ENCODE data around the gene CAMLG. TPM values are rescaled to one million over a fixed set of nuclear protein-coding genes. Genes with fewer than 3 reads are reported as not detected.

CAMLG gene
- total RNA-seq, 2 donors from 2014 or later = 26.4 to 31.3 TPM

DNA sequence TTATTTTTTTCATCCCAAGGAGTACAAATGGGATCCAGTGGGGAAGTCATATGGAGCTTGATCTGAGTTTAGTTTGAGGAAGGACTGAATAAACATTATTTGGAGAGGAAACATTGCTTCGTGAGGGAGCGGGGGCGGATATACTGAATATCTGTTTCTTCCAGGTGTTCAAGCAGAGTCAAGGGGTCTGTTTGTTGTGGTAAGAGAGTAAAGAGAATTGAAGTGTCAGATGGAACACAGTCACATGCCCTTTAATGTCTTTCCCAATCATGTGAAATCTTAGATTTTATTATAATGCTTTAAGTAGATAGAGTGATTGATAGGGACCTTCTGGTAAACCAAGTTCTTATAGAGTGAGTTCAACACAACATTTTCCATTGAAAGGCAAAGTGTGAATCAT is 53.9 kb downstream of the CAMLG start:
- H3K36me3 ChIP-seq = peaks cover 5 to 8% of the 10 kb centered on the region in 2 donors
- no peak overlapping the region for H3K4me3 ChIP-seq
- TF ChIP-seq POLR2A (IDR thresholded peaks at IDR 0.05) (no peak), POLR2AphosphoS5 (IDR thresholded peaks at IDR 0.05) (no peak)
- TF ChIP-seq, protein P1, sequence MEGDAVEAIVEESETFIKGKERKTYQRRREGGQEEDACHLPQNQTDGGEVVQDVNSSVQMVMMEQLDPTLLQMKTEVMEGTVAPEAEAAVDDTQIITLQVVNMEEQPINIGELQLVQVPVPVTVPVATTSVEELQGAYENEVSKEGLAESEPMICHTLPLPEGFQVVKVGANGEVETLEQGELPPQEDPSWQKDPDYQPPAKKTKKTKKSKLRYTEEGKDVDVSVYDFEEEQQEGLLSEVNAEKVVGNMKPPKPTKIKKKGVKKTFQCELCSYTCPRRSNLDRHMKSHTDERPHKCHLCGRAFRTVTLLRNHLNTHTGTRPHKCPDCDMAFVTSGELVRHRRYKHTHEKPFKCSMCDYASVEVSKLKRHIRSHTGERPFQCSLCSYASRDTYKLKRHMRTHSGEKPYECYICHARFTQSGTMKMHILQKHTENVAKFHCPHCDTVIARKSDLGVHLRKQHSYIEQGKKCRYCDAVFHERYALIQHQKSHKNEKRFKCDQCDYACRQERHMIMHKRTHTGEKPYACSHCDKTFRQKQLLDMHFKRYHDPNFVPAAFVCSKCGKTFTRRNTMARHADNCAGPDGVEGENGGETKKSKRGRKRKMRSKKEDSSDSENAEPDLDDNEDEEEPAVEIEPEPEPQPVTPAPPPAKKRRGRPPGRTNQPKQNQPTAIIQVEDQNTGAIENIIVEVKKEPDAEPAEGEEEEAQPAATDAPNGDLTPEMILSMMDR (IDR thresholded peaks at IDR 0.05) = no peak
- no peaks in the 10 kb centered on the region for H3K9me3 ChIP-seq
- no peaks in the 10 kb centered on the region for H3K4me1 ChIP-seq (replicated peaks)
- H3K27me3 ChIP-seq (replicated peaks; ENCODE audit: insufficient read depth) = no peaks in the 10 kb centered on the region
- no peak for DNase-seq (ENCODE audit: low spot score)
- H3K27ac ChIP-seq = no peak overlapping the region
- 87% methylated on average over 3 of the region's 3 CpGs for WGBS
- intact Hi-C loops (cut with DNase I) = no loop called here

DNA sequence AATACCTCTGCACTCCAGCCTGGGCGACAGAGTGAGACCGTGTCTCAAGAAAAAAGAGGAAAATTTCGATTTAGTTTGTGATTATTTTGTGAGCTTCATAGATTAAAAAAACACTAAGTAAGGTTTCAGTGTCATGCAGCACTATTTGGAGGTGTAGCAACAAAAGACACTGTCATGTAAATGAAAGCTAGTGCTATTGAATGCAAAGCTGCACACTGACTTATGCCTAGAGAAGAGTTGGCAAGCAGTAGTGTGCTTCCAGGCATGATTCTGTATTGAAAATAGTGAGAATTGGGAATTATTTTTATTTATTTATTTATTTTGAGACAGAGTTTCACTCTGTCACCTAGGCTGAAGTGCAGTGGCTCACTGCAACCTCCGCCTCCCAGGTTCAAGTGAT is 54.8 kb downstream of the CAMLG start:
- Histone ChIP-seq H3K27me3 (replicated peaks; ENCODE audit: insufficient read depth) (no peaks in the 10 kb centered on the region), H3K27ac (no peak overlapping the region), H3K4me3 (no peak overlapping the region), H3K36me3 (peaks cover 5 to 8% of the 10 kb centered on the region in 2 donors), H3K9me3 (no peaks in the 10 kb centered on the region), H3K4me1 (replicated peaks) (no peaks in the 10 kb centered on the region)
- DNase-seq (ENCODE audit: low spot score) = no peak
- 96% methylated on average over 4 of the region's 4 CpGs for WGBS
- TF ChIP-seq POLR2A (IDR thresholded peaks at IDR 0.05) (no peak), POLR2AphosphoS5 (IDR thresholded peaks at IDR 0.05) (no peak)
- TF ChIP-seq, protein P1 (IDR thresholded peaks at IDR 0.05) = no peak
- intact Hi-C loops (cut with DNase I) = no loop called here

DNA sequence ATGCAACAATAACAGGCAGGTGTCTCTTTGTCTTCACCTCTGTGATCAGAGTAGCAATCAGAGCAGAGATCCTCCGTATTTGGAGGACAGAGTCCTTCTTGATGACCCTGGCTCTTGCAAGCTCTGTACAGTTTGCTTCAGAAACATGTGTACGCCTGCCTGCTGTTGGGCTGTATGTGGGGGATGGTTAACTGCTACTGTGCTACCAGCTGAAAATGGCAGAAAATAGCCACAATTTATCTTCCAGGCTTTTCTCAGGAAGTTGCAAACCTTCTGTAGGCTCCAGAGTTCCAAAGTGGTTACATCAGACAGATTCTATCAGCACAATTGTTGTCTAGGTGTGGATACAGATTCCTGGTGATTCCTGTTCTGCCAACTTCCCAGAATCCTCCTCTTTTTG is 55.7 kb downstream of the CAMLG start:
- DNase-seq (ENCODE audit: low spot score) = no peak
- Histone ChIP-seq H3K27ac (no peak overlapping the region), H3K36me3 (peaks cover 5 to 8% of the 10 kb centered on the region in 2 donors), H3K9me3 (no peaks in the 10 kb centered on the region), H3K27me3 (replicated peaks; ENCODE audit: insufficient read depth) (no peaks in the 10 kb centered on the region), H3K4me3 (no peak overlapping the region), H3K4me1 (replicated peaks) (no peaks in the 10 kb centered on the region)
- intact Hi-C loops (cut with DNase I) = no loop called here
- no peak for TF ChIP-seq POLR2AphosphoS5 (IDR thresholded peaks at IDR 0.05)
- TF ChIP-seq, protein P1 (IDR thresholded peaks at IDR 0.05) = no peak
- TF ChIP-seq POLR2A (IDR thresholded peaks at IDR 0.05) = no peak
- WGBS = 67% methylated on average over 2 of the region's 2 CpGs

DNA sequence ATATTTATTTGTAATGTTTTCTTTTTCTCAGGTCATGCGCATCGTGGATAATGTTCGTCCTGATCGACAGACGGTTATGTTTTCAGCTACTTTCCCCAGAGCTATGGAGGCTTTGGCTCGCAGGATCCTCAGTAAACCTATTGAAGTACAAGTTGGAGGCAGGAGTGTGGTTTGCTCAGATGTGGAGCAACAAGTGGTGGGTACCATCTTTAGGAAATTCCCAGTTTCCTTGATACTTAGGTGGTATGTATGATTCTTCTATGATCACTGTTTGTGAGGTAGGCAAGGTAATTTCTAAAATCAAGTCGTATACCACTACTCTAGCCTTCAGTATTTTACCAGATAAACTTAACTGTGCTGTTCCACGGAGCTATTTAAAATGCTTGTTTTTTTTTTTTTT is 56.5 kb downstream of the CAMLG start:
- no peak for DNase-seq (ENCODE audit: low spot score)
- Histone ChIP-seq H3K4me3 (no peak overlapping the region), H3K4me1 (replicated peaks) (no peaks in the 10 kb centered on the region), H3K27ac (no peak overlapping the region), H3K36me3 (peaks cover 5 to 8% of the 10 kb centered on the region in 2 donors), H3K27me3 (replicated peaks; ENCODE audit: insufficient read depth) (no peaks in the 10 kb centered on the region), H3K9me3 (no peaks in the 10 kb centered on the region)
- TF ChIP-seq POLR2AphosphoS5 (IDR thresholded peaks at IDR 0.05) = no peak
- WGBS = 95% methylated on average over 8 of the region's 8 CpGs
- intact Hi-C loops (cut with DNase I) = no loop called here

DNA sequence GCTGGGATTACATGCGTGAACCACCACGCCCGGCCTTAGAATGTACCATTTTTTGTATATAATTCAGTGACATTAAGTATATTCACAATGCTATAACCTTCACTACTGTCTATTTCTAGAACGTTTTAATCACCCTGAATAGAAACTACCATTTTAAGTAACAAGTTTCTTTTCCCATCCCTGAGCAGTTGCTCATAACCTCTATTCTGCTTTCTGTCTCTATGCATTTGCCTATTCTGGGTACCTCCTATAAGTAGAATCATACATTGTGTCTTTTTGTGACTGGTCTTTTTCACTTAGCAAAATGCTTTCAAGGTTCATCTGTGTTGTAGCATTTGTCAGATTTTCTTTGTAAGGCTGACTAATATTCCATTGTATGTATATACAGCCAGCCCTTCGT is 60.1 kb downstream of the CAMLG start:
- H3K27ac ChIP-seq = no peak overlapping the region
- H3K36me3 ChIP-seq = peaks cover 0 to 8% of the 10 kb centered on the region in 2 donors
- H3K27me3 ChIP-seq (replicated peaks; ENCODE audit: insufficient read depth) = no peaks in the 10 kb centered on the region
- DNase-seq (ENCODE audit: low spot score) = no peak
- TF ChIP-seq POLR2AphosphoS5 (IDR thresholded peaks at IDR 0.05) = no peak
- no peak for TF ChIP-seq POLR2A (IDR thresholded peaks at IDR 0.05)
- TF ChIP-seq, protein P1 (IDR thresholded peaks at IDR 0.05) = no peak
- intact Hi-C loops (cut with DNase I) = no loop called here
- H3K9me3 ChIP-seq = no peaks in the 10 kb centered on the region
- no peak overlapping the region for H3K4me3 ChIP-seq
- H3K4me1 ChIP-seq (replicated peaks) = no peaks in the 10 kb centered on the region
- 95% methylated on average over 5 of the region's 5 CpGs for WGBS

Small RNA genes lying within 50 kb of the gene (small RNA-seq; reads per million reads assigned to genes)
- gene RNU6-1164P (0 reads per million in 2 donors), gene RNU6-757P (0 reads per million in 2 donors)

Other genes starting within 250 kb of the CAMLG start
- gene JADE2, start 212.9 kb upstream of the CAMLG start, total RNA-seq = 10 to 100 TPM; 63.4 to 87.1 TPM
- 10 to 100 TPM; 32.8 to 70.8 TPM for gene SAR1B, start 105.7 kb upstream of the CAMLG start, total RNA-seq
- gene SEC24A, start 89.8 kb upstream of the CAMLG start, total RNA-seq = 10 to 100 TPM; 15.5 to 20.0 TPM
- 10 to 100 TPM; 25.9 to 28.2 TPM for gene DDX46, start 20.2 kb downstream of the CAMLG start, total RNA-seq
- gene C5orf24, start 107.4 kb downstream of the CAMLG start, total RNA-seq = 10 to 100 TPM; 30.4 to 39.5 TPM
- gene TXNDC15, start 135.8 kb downstream of the CAMLG start, total RNA-seq = 100 to 1,000 TPM in 1 of 2 donors, 10 to 100 TPM in 1; 76.1 to 132 TPM
- gene PCBD2, start 166.6 kb downstream of the CAMLG start, total RNA-seq = 1 to 10 TPM; 7.4 to 9.4 TPM
- 1 to 10 TPM in 1 of 2 donors, not detected in 1; 3.2 TPM for gene CATSPER3, start 229.4 kb downstream of the CAMLG start, total RNA-seq